PC-3 (cell line): ENCODE data around the gene TUBGCP5.

ENCODE experiments used
- CTCF ChIP-seq: fragments of 300-600 bp; sonication (generic); conservative IDR thresholded peaks from 2 replicates; pipeline ENCODE4 v1.5.1; 2017; ENCODE audit warnings: antibody characterized with exemption, low read depth, mild to moderate bottlenecking, low read length
- EZH2 ChIP-seq: fragments of 300-600 bp; sonication (generic); IDR thresholded peaks from one replicate; pipeline ENCODE4 v1.6.1; 2017; ENCODE audit warnings: antibody characterized with exemption, mild to moderate bottlenecking, low read length; ENCODE audit not compliant: unreplicated experiment

DNA sequence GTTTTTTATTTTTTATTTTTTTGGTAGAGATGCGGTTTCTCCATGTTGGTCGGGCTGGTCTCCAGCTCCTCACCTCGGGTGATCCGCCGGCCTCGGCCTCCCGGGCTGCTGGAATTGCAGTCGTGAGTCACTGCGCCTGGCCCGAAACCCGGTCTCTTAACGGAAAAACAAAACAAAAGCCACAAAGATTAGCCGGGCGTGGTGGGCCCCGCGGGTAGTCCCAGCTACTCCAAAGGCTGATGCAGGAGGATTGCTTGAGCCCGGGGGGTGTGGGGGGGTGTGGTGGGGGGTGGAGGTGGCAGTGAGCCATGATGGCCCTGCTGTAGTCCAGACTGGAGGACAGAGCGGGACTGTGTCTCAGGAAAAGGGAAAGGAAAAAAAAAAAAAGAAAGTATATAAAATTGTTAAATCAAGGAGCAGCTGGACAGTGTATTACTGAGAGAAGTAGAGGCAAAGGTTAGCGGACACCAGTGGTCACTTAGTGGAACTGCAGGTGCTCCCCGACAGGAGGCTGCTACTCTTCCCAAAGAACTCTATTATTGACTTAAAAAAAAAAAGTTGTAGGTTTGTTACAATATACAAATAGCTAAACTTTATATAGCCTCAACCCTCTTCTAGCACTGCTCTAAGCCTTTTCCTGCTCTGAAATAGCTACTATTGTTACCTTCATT lies 30.3 kb upstream of the TUBGCP5 start:
- peak; percentile 42; the same call in 1 of the 2 replicates for TF ChIP-seq CTCF
- TF ChIP-seq EZH2, result no peak
